Stimulated activated CD4-positive, alpha-beta T cell treated with anti-CD3 and anti-CD28 coated beads, TNF-alpha, amount 100 ng/mL, for 24 hours (primary cell): Measurements from ENCODE around the gene NCAPG2.
"Not testable (repeated sequence)": the region's sequence is repeated elsewhere in the genome, so short reads cannot be mapped to it uniquely, and the experiment has no call there.

Experiments used
- DNase-seq, 3 experiments: peaks; one replicate each; pipeline ENCODE4 v3.0.0-alpha.2; 2020; ENCODE audit warnings: low read depth in 3 of 3

The NCAPG2 gene

DNA sequence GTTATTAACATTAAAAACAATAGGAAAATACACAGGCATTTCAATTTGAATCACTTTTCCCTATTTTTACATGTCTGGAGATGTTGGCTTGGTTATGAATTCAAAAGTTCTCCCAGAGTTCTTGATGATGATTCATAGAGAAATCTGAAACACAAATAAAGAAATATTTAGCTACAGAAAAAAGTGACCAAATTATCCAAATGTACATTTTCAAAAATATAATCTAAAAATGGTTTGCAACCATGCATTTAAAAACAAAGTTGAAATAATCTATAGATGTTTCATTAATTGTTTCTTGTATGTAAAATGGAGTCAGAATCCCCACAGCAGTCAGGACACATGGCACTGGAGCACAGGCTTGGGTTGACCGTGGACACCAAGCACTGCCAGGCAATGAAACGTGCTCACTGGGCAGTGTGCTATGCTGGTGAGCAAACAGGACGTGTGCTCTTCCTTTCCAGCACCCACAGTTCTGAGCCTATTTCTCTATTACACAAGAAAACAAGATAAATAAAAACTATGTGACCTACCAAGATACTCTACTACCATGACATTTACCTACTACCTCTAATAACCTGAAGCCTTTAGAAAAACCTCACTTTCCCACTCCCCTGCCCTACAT is 72.9 kb downstream of the NCAPG2 start:
- no peak for DNase-seq

DNA sequence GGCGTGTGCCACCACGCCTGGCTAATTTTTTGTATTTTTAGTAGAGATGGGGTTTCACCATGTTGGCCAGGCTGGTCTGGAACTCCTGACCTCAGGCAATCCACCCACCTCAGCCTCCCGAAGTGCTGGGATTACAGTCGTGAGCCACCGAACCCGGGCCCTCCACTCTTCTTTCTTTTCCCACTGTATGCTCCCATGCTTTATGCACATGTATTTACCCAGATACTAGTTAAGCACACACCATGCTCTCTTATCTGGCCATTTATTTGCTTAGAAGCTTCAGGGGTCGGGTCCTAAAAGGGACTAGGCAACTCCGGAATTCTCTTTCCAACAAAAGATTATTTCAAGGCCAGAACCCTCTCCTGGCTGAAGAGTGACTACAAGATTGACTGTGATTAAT is 78.3 kb downstream of the NCAPG2 start:
- DNase-seq: not testable (repeated sequence)

DNA sequence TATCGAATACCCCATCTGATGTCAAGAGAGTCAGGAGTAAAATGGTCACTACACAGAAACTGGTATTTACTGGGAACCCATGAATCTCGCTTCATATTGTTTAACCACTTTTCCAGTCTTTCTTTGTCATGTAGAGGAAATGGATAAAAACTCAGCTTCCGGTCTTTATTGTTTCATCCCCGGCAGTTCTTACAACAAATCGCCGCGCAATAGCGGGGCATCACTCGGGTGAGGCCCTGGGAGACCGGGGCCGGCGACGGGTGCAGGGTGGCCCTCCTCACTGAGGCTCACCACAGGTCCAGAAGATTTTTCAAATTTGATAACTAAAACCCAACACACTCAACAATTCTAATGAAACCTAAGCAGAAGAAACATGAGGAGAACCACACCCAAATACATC is 81.4 kb downstream of the NCAPG2 start:
- no peak for DNase-seq

DNA sequence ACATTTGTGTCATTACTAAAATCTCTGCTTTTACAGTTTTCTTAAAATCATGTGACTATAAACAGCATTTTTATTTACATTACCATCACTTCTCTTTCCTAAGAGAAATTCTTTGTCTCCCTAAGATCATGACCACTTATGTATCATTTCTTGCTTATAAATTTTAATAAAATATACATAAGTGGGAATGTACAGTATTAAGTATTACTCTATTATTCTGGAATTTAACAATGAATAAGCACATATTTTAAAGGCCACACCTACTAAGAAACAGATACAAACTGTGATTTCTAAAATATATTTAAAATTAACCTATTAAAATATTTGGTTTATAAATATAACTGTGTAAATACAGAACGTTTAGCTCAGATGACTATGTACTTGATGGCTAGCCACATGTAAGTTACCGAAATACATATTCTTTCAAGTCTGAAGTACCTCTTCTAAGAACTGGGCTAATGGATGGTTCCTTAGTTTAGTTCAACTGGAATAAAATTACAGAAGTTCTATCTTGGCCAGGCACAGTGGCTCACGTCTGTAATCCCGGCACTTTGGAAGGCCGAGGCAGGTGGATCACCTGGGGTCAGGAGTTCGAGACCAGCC is 83.7 kb downstream of the NCAPG2 start:
- DNase-seq: no peak

DNA sequence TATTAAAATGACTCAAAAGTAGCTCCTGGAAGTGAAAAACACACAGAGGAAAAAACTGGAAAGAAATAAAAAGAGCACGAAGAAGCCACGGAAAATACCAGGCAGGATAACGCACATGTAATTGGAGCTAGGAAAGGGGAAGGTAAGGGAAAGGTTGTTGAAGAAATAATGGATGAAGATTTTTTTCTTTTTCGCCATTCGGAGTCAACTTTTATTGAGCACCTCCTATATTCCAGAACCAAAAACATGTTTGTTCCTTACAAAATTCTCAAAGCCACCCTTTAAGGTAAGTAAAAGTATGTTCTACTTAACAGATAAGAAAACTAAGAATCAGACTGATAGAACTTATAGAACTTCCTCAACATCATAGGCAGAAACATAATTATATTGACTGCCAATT is 84.2 kb downstream of the NCAPG2 start:
- DNase-seq: no peak

DNA sequence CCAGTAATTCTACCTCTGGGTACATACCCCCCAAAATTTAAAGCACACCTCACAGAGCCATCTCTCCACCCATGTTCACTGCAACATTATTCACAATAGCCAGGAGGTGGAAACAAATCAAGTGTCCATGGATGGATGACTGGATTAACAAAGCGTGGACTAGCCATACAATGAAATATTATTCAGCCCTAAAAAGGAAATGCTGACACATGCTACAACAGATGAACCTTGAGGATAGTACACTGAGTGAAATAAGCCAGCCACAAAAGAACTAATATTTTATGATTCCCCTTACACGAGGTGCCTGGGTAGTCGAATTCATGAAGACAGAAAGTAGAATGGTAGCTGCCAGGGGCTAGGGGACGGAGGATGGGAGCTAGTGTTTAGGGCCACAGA is 85.9 kb downstream of the NCAPG2 start:
- DNase-seq: no peak

DNA sequence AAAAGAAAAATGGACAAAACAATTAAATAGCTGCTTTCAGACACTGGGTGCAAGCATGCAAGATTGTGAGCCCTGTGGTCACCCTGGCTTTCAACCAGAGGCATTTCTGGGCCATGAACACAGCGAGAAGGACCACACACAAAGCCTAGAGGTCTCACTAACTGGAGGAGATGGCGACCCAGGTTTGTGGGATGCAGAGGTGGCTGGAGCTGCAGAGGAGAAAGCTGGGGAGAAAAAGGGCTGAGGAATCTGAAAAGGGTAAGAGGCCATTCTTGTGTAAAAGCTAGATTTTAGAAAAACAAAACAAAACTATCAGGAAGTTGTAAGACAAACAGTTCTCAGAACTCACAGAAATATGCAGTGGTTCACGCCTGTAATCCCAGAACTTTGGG is 86.9 kb downstream of the NCAPG2 start:
- no peak for DNase-seq

DNA sequence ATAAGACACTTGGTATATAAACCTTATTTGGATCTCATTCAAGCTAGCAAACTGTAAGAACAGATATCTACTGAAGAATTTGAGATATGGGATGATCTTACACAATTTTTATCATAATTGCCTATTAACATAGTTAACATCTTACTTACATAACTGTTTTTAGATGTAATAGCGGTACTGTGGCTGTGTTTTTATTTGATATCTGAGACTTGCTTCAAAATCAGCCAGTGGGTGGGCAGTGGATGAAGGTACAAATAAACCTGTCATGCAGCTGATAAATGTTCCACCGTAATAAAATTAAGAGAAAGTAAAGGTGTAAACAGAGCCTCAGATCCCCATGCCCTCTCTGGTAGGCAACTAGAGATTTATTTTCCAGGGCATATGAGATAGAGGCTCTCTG is 88.6 kb downstream of the NCAPG2 start:
- no peak for DNase-seq

DNA sequence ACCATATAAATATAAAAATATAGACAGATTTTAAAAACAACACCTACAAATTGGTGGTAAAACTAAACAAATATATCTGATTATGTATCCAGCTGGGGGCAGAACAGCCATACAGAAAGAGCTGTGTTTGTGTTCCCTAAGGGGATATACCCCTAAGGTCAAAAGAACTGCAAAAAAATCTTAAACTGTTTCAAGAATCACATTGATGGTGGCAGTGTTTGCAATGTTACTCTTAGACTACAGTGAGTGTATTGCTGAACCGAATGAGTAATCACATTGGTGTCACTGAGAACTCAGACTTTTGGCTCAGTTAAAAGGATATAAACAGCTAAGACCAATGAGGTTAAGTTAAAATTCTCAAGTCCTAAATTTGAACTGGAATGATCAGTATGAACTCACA is 89.9 kb downstream of the NCAPG2 start:
- no peak for DNase-seq

DNA sequence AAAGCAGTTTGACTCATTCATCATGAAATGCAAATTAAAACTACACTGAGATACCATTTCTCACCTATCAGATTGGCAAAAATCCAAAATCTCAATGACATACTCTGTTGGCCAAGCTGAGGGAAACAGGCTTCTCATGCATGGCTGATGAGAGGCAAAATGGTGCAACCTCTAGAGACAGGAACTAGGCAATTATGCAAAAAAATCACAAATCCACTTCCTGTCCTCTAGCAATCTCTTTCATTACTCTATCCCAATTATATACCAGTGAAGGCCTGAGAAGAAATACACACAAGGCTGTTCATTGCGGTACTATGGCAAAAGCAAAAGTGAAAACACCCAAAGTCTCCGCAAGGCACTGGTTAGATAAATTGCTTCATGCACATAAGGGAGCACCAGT is 91.1 kb downstream of the NCAPG2 start:
- no peak for DNase-seq

DNA sequence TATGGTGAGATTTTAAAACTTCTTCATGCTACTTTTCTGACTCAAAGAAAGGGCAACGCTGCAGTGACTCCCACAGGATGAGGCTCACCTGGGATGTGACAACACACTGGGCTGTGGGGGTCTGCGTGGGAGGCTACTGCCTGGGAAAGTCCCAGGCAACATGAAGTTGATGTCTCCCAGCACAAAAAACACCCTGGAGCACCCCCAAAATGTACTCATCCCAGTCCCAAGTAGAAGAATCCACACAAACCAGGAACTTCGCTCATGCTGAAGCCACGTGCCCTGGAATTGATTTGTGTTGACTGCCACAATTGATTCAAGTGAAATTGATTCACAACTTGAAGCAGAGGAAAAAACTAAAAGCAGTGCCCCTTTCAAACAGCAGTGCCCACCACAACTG is 92.1 kb downstream of the NCAPG2 start:
- no peak for DNase-seq

DNA sequence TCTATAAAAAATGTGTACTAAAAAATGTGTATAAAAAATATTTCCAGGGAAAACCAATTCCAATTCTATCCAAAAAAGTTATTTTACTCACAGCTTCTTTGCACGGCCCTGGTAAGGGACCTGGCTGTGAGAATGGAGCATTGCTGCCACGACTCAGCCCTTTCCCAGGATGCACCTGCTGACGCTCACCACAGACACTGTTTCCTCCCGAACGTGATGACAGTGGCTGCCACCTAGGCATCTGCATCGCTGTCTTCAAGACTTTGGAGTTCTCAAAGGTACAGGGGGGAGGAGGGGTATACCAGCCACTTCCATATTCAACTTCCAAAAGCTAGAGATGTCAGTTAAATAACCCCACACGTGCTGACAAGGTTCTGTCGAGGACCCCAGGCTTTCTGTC is 93.1 kb downstream of the NCAPG2 start:
- no peak for DNase-seq

DNA sequence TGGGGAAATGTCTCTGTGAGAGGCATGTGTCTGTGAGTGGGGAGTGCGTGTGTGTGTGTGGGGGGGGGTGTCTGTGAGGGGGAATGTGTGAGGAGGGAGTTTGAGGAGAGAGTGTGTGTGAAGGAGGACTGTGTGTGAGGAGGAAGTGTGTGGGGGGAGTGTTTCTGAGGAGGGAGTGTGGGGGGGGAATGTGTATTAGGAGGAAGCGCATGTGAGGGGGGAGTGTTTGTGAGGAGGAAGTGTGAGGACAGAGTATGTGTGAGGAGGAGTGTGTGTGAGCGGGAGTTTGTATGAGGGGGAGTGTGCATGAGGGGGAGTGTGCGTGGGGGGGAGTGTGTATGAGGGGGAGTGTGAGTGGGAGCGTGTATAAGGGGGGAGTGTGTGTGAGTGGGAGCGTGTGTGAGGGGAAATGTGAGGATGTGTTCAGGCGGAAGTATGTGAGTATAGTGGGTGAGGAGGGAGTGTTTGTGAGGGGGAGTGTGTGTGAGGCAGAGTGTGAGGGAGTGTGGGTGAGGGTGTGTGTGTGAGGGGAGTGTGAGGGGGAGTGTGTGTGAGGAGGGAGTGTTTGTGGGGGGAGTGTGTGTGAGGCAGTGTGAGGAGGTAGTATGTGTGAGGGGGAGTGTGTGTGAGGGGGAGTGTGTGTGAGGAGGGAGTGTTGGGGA is 95.2 kb downstream of the NCAPG2 start:
- no peak for DNase-seq

DNA sequence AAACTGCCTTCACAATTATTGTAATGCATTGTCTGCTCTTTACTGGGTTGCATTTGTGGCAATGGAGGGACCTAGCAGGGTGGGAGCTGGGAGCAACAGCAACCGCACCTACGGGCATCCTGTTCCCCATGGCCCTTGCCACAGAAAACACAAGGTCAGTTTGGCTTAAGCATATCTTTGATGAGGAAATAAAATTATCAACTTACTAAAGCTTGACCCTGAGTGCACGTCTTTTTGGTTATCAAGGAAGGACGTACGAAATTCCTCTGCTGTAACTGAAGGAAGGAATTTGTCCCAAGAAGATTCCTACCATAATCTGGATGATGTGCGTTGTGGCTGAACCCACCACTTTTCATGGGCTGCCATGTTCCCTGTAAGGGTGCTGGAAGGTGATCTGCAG is 97.0 kb downstream of the NCAPG2 start:
- DNase-seq: no peak

DNA sequence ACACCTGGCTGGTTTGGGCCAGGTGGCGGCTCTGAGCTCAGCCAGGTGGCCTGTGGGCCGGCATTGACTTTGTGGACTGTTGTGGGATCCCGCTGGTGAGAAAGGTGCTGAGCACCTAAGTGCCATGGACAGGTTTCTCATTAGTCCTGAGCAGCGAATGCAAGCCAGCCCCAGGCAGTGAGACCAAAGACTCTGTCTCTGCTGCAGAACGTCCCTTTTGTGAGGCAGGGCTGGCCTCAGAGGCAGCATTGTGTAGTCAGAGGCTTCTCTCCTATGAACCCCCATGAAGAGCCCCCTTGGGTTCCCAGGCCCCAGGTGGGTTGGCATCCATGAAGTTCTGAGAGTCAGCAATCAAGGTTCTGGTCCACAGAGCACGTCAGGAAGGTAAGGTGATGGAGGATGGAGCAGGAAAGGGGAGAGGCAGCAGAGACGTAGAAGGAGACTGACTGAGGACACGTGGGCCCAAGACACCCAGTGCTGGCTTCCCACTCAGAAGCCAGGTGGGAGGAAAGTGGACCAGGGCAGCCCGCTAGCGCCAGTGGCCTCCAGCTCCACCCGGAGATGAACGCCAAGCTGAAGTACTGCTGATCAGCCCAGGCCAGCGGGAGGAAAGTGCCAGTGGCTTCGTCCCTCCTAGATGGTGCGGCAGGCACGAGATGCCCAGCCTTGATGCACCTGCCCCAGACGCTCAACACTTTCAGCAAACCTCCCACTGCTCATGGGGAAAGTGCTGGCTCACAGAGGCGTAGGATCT is 97.8 kb downstream of the NCAPG2 start:
- no peak for DNase-seq

DNA sequence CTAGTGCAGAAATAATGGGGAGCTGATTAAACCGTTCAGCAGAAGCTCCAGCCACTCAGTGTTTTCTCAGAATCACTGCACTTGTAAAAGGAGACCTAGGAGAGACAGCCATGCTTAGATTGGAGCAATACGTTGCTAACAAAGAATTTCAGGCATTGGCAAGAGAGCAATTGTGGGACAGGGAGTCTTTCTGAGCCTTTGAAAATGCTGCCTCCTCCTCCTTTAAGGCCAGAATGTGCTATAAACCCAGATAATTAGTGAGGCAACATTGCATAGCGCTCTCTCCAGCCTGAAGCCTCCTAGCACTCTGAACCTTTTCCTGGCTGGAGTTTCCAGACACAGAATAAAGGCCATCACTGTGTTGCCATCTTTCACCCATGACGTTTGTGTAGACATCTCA is 98.5 kb downstream of the NCAPG2 start:
- DNase-seq: no peak

DNA sequence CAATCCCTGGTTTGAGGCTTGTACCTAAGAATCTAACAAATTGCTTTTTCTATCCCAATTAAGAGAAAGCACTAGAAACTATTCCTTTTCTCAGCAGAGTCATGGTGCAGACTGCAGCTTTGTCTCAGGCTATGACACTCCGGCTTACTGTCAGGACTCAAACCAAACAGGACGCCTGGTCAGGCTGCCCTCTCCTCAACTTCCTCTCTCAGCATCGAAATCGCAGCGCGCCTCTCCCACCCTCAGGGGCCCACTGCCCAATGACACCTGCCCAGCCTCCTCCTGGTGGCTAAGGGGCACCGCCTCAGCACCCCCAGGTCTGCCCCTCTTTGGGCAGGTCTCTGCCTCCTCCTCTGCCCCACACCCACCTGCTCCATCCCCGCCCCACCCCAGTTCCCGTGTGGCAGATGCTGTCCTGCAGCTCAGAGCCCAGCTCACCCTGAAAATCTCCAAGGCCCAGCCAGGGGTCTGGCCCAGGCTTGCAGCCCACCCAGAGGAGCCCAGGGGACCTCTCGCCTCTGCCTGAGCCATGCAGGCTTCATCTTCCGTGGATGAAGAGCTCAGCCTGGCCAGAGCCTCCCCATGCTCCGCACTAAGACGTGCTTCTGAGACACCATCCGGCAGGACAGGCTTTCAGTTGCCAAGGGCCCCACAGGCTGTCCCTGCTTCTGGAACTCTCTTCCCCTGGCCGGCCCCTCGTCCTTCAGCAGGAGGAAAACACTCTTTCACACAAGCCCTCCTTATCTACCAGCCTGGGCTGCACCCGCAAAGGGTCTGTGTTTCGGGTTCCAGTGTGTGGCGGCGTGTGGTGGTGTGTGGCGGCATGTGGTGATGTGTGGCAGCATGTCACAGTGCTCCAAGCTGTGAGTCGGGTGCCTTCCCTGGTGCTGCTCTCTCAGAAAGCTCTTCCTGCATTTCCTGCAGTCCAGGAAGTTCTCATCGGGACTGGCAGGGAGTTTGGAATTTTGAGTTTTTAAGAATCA is 100.5 kb downstream of the NCAPG2 start:
- no peak for DNase-seq

DNA sequence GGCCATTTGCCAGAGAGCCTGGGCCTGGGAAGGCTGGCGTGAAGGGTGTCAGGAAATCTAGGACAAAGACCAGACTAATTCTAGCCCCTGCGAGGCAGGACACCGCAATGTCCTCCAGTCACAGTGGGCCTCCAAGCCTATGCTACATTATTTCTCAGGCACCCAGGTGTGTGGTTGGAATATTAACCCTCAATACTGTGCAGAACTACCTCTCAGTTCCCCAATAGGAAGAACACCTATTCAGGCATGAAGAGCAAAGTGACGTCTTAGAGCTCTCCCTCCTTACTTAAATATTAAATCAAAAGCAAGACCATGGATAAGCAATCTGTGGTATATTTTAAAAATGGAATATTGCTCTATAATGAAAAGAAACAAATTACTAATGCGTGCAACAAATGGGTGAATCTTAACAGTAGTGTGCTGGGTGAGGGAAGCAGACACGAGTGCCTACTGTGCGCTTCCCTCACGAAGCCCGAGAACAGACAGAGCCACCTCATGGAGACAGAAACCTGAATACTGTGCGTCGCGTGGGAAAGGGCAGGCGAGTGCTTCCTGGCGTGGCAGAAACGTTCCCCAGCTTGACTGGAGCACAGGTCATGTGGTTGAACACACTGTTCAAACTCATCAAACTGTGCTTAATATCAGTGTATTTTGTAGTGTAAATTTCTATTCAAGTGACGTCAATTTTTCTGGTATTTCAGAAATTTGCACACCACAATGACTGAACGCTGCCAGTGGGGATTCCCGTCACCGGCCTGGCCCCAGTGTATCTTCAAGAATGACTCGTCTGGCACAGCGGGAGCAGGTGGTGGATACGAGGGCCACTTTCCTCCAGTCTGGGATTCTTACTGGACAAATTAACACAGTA is 101.5 kb downstream of the NCAPG2 start:
- peak in 1 of 3 experiments; percentile 11 for DNase-seq

DNA sequence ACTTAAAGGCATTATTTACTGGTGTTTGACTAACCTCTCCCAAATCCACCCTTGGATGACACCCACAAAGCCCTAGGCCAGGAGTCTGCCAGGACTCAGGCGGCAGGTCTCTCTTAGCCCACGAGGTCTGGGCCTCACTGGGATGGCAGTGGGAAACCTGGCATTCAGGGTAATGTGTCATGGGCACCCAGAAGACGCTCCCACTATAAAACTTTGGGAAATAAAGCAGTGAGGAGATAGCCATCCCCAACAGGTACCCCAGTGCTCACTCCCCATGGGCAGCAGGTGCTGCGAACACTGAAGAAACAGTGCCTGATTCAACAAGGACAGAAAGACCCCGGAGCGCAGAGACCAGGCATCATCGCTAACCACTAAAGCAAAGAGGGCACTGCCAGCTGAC is 102.6 kb downstream of the NCAPG2 start:
- DNase-seq: no peak

DNA sequence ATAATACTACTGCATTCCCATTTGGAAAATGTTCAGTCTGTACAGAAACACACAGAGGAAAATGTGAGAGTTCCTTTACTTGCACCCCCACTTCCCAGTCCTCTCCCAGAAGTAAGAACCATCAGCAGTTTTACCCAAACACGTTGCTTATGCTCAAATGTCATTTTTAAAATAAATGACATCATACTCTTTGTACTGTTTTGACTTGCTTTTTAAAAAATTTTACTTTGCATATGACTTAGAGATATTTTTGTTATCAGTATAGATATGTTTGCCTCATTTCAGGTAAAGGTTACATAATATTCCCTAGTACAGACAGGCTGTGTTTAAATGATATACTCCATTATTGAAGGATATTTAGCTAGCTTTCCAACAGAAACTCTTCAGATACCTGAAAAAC is 103.5 kb downstream of the NCAPG2 start:
- no peak for DNase-seq

DNA sequence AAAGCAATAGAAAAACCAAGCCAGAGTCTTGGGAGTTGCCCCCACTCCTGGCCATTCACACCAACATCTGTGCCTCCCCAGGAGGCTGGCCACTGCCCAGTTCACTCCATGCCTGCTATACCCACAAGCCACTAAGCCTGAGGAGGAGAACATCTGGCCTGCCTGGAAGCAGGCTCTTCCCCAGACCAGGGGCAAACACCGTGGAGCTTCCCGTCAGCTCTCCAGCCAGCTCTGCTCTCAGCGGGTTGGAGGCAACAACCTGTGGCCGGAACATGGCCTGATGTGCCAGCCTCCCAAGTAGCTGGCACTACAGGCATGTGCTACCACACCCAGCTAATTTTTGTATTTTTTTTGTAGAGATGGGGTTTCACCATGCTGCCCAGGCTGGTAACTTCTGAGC is 107.9 kb downstream of the NCAPG2 start:
- DNase-seq: no peak
